ENCODE results near the gene TSPAN7.

The TSPAN7 gene

DNA sequence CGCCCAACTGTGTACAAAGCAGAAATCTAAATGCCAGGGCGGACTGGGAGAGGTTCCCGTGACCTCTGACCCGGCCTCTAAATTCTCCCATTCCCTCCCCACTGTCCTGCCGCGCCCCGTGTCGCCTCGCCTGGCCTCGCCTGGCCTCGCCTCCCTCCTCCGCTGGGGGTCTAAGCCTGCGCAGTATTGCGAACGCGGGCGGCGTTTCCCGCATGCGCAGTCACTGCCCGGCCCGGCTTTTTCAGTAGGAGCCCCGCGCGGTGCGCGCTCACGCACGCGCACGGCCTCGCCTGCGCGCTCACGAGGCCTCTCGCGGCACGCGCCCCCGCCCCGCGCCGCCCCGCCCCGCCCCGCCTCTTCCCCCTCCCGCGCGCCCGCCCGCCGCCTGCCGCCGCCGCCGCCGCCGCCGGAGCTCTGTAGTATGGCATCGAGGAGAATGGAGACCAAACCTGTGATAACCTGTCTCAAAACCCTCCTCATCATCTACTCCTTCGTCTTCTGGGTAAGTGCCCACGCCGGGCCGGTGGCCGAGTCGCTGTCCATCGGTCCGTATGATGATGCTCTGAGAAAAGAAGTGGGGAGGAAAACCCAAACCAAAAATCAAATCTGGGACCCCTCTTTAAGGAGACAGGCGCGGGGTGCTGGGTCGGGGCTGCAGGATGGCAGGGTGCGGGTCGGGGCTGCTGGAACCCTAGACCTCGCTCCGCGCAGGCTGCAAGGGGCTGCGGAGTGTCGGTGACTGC, at the start of gene TSPAN7:
TSS of gene TSPAN7 (plus strand) at position 417 of the 743 bp plus-strand sequence. CDS start at position 422, 5 bp downstream.
- DNase-seq = peak; percentile 73

DNA sequence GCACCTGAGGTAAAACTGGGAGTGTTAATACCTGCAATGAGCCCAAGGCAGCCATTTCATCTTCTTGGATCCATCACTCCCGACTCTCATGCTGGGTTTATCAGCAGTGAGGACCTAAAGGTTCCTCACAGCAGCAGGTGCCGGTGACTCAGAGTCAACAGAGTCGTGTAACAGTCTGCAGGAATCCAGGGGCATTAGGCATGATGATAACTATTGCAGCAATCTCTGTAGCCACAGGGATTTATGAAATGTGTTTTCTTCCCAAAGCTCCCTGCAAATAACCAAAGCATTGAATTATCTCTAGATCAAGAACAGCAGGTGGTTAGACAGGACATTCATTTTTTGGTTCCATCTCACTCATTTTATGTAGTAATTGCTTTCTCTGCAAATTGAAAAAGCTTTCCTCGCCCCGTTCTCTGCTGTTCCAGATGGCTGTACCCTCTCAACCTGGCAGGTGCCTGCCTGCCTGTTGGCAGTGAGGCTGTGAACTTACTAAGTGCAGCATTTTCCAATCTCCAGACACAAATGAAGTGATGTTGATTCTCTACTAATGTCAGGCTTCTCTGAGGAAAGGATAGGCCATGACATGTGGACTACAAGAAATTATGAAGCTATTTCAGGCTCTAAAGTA, 48.1 kb upstream of the TSPAN7 start:
- no peak for DNase-seq

DNA sequence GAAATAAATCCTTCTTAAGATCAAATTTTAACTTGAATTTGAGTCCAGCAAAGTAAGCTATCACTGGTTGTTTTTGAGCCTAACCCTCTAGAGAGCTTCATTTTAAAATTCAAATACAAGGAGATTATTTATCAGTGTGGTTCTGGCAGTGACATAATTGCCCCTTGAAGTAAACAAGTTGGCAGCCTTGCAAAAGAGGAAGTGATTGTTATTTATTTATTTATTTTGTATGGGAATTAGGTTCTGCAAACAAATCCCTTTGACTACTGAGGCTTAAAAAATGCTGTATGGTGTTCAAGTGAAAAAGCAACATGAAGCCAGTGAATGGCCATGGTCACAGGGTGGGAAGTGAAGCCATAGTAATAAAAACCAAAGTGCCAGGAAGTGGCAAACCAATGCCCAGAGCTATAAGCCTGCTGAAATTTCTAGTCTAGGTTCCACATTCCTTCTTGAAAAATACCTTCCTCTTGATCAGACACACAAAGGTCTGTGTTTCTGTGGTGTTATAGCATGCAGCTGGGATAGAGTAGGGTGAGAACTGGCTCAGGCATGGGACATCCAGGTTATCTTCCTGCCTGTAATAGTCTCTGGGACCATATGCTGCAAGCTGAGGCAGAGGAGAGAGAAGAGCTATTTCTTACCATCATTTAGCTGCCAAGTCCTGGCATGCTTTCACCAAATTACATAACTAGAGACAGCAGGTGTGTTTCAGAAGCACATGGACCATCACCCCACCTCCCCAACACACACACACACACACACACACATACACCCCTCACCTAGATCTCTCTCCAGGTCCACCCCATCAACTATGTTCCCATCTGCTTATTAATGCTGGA, 47.1 kb upstream of the TSPAN7 start:
- DNase-seq = no peak

DNA sequence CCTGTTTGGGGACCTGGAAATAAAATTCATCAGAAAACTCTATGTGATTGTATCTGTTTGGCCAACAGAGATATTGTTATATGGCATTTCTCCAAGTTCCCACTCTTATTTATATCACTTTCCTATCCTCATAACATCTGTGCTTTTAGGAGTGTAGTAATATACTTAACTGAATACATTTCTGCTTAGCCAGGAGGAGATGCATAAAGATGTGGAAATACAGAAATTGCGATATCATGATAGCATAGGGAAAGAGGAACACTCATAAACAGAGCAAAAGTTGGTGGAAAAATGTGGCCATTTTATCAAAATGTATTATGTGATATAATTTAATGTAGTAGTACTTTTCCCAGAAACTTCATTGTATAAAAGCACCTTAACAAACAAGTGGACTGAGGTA, 46.1 kb upstream of the TSPAN7 start:
- no peak for DNase-seq

DNA sequence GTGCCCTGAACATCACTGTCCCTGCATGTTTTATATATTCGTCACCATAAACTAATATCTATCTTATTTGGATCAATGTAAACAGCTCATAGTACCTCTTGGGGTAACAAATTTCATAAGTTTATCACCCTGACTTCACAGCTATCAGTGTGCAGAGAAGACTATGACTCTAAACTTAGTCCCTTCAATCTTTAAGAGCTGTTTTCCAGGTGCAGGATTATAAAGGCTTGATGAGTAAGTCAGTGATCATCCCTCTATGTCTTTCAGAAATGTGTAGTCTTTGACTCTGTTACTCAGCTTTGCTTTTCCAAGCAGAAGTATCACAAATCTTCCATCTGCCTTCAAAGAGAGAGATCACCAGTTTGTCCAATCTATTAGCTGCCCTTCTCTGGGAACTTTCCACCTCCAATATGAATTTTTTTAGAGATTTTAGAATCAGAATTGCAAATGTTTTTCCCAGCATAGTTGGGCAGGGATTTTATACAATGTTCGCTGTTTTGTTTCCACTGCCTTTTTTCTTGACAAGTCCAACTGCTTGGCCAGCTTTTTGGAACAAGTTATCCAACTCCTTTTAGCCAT, 45.1 kb upstream of the TSPAN7 start:
- no peak for DNase-seq

GRCh38 chrX:38519651-38520050, 41.7 kb upstream of the TSPAN7 start:
- no peak for DNase-seq

DNA sequence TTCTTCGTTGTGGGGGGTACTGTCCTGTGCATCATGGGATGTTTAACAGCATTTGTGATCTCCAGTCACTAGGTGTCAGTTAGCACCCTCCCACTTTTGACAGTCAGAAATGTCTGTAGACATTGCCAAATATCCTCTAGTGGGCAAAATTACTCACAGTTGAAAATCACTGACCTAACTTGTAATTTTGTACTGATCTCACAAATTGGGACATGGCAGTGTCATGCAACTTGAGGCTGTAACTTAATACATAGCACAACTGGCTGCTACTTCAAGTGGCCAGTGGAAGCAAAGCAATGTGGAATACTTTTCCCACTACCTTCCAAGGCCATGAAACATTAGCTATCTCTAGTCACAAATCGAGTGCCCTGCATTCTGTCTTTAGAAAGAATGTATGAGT, 23.2 kb upstream of the TSPAN7 start:
- no peak for DNase-seq

DNA sequence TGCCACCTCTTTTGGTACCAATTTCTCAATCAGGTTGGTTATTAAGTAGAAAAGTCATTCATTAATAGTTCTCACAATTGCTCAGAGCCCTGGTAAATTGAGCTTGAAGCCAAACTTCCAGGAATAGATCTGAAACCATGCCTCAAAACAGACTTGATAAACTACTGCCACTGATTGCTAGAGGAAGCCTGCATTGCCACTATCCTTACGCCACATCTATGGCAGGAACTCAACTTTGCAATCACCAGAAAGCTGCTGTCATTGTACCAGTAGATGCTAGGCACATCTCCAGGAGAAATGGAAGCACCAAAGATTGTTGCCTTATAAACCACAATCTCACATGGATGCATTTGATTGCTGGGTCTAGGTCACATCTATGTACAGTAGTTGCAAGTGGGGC, 21.6 kb upstream of the TSPAN7 start:
- no peak for DNase-seq

DNA sequence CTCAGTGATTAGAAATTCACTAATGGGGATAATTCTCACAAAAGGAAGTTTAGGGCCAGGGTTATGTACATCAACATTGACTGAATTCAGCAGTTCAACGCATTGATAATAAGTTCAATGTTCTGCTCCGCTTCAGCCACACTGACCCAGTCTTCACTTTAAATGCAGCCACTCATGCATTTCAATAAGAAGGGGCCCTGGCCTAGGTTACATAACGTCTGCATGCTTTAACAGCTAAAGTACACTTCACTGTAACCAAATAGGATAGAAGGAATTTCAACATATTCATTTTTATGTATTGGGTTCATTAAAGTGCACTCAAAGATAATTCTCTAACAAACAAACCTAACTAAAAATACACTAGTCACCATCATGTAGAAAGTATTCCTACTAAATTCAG, 12.8 kb upstream of the TSPAN7 start:
- DNase-seq = no peak

DNA sequence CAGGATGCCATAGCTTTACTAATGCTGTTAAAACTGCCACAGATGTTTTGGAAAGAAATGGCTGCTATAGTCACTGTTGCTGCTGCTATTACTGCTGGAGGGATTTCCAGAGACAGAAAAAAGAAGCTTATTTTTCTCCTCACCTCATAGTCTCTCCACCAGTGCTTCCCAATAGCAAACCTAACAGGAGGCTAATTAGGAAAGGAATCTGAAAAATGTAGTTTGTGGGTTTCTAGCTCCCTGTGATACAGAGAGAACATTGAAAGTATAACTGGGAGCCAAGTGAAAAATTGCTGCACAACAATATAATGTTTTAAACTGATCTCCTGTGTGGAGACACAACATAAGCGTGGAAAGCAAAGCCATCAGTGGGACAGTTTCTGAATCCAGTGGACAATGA, 8.6 kb upstream of the TSPAN7 start:
- no peak for DNase-seq

DNA sequence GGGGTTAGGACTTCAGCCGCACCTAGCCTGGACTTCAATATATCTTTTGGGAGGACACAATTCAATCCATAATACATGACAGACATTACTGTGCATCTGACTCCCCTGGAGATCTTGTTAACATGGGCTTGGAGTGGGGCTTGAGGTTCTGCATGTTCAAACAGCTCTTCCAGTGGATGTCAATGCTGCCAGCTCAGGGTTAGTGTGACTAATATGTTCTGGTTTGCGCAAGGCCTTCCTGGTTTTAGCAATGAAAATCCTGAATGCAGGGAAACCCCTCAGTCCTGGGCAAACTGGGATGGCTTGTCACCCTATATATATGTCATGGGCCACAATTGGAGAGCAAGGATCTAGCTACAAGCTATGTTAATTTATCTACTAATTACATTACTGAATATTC, 2.7 kb upstream of the TSPAN7 start:
- no peak for DNase-seq

- no peak for DNase-seq
Measured at GRCh38 chrX:38560776-38561125, 591 bp upstream of the TSPAN7 start.

- DNase-seq = no peak
Measured at GRCh38 chrX:38561951-38562719, 793 bp downstream of the TSPAN7 start.

- no peak for DNase-seq
Measured at GRCh38 chrX:38563030-38563429, 1.7 kb downstream of the TSPAN7 start.

DNA sequence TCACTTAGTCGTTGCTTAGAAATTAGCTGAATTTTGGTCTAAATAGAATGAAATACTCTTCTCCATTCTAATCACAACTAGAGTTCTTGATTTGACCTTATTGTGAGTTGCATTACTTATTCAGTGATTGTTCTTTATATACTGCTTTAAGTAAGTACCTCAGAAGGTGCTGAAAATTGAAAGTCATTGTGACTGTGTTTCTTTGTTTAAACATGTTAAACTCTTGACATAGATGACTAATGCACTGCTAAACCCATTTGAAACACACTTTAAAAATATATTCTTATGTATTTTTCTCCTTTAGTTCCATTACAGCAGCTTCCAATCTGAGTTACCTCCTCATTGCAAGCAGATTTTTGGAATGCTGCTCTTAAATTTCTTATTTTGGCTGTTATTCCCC, 9.1 kb downstream of the TSPAN7 start:
- DNase-seq = no peak

GRCh38 chrX:38571058-38571457, 9.7 kb downstream of the TSPAN7 start:
- DNase-seq = no peak

GRCh38 chrX:38574858-38575257, 13.5 kb downstream of the TSPAN7 start:
- DNase-seq = no peak

- no peak for DNase-seq
Measured at GRCh38 chrX:38575888-38576287, 14.5 kb downstream of the TSPAN7 start.

GRCh38 chrX:38577738-38578137, 16.4 kb downstream of the TSPAN7 start:
- DNase-seq = no peak

DNA sequence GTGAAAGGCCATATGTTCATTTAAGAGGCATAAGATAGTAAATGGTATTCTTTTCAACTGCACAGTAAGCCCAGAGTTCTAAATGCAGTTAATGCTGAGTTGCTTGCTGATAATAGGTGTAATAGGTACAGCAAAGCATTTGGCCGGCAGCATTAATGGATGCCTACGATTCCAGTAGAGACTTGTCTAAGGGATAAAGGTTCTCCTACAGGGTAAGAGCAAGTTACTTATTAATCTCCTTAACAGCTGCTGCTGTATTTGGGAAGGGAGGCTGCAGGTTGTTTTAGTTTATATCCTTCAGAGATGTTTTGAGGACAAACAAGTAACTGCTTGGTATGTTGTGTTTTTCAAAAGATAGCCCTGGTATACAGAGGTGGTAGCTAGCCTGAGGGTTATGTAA, 16.8 kb downstream of the TSPAN7 start:
- no peak for DNase-seq

DNA sequence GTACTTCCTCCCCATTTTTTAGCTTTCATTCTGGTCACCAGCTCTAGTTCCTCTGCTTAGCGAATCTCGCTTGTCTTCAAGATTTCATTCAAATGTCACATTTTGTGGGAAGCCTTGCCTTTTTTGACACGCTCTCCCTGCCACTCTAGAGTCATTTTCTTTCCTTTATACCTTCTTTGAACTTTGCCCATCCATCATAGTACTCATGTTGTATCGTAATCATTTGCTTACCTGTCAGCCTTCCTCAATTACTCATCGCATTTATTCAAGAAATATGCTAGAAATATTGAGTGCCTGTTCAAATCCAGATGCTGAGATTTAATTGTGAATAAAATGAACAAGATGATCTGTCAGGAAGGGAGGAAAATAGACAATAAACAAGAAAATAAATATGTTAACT, 21.8 kb downstream of the TSPAN7 start:
- no peak for DNase-seq

DNA sequence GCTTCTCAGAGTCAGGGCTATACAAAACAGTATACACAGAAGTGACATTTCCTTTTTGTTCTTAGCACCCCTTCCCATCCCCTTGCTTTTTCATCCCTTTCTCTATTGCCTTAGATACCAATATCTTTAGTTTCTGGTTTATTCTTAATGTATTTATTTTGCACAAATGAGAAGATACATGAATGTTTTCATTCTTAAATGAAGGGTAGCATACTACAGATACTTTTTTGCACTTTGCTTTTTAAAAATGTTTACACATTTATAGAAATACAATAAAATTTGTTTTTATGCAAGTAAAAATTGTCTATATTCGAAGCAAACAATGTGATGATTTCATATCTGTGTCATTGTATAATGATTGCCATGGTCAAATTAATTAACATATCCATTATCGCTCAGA, 33.1 kb downstream of the TSPAN7 start:
- no peak for DNase-seq

- no peak for DNase-seq
Measured at GRCh38 chrX:38595801-38596200, 34.5 kb downstream of the TSPAN7 start.

Data from activated CD4-positive, alpha-beta T cell treated with anti-CD3 and anti-CD28 coated beads, Interleukin-2, amount 50 U/mL, for 16 hours (primary cell).